HG02610 (cell line): ENCODE measurements around the gene CLDN14.
A peak's percentile ranks its signal among the peaks of the same experiment; 100 is the strongest.

Source experiments
- ATAC-seq: cut with Tn5 transposase; IDR thresholded peaks from one replicate; pipeline ENCODE4 v1.9.1; 2021; ENCODE audit warnings: mild to moderate bottlenecking, moderate library complexity; ENCODE audit not compliant: unreplicated experiment

Gene CLDN14, protein sequence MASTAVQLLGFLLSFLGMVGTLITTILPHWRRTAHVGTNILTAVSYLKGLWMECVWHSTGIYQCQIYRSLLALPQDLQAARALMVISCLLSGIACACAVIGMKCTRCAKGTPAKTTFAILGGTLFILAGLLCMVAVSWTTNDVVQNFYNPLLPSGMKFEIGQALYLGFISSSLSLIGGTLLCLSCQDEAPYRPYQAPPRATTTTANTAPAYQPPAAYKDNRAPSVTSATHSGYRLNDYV

GRCh38 chr21:36479415-36480402 lies at the start of gene CLDN14:
Gene CLDN14, minus strand, starts transcription at chr21:36480122. Its CDS starts 18,427 bp downstream, at chr21:36461695.
- ATAC-seq = no peak

DNA sequence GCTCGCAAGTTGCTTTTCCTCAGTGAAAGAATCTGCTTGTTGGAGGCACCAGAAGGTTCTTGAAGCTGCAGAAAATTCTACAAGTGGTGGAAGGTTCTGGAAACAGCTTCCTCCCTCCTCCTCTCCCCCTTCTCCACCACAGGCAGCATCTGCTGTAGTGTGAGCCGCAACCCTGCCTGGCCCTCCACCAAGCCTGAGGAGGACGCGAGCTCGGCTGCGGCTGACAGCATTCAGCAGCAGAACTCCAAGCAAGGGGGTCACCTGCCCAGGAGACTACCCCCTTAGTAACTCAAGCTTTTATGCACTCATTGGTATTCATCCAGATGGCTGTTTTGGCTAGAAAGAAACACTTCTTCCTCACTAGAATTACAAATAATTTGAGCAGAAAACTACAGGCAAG lies 48.8 kb upstream of the CLDN14 start:
- no peak for ATAC-seq

GRCh38 chr21:36527317-36527716 lies 47.4 kb upstream of the CLDN14 start:
- ATAC-seq = no peak

GRCh38 chr21:36526104-36526503 lies 46.2 kb upstream of the CLDN14 start:
- no peak for ATAC-seq

- no peak for ATAC-seq
Observed at GRCh38 chr21:36524477-36524876, 44.6 kb upstream of the CLDN14 start.

GRCh38 chr21:36522219-36522808 lies 42.4 kb upstream of the CLDN14 start:
- ATAC-seq = no peak

DNA sequence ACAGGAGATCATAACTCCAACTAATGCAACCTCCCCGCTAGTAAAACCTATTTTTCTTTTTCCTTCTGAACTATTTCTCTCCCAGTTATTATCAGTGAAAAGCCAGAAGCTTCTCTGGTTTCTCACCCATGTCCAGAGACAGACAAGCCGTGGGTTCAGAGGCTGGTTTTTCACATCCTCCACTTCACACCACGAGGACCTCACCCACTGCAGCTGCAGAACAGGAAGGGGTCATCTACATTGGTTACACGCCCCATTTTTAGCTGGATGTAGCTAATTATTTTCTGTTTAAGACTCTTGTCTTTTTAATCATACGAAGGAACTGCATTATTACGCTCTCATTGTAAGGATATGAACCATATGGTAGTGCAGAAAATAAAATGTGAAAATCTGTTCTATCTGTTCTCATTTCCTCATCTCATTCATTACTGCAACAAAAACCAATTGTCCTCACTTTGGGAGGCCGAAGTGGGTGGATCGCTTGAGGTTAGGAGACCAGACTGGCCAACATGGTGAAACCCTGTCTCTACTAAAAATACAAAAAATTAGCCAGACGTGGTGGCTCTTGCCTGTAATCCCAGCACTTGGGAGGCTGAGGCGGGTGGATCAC lies 39.1 kb upstream of the CLDN14 start:
- no peak for ATAC-seq

GRCh38 chr21:36517366-36518075 lies 37.6 kb upstream of the CLDN14 start:
- no peak for ATAC-seq

GRCh38 chr21:36516281-36516680 lies 36.4 kb upstream of the CLDN14 start:
- no peak for ATAC-seq

DNA sequence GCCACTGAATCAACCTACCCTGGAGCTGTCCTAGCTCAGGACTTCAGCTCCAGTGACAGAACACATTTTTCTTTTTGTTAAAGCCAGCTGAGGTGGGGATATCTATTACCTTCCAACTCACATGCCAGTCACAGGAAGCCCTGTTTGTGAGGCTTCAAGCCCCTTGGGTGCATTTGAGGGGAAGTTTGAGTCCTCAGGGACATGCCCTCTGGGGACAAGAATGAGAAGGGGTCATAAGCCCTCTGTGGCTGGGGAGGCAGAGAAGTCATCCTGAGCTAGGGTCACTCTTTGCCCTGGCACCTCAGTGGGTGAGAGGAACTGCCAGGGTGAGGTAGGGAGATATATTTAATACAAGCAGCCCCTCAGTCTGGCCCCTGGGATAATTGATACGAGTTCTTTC lies 33.5 kb upstream of the CLDN14 start:
- peak; percentile 55 for ATAC-seq

GRCh38 chr21:36512971-36513370 lies 33.0 kb upstream of the CLDN14 start:
- no peak for ATAC-seq

DNA sequence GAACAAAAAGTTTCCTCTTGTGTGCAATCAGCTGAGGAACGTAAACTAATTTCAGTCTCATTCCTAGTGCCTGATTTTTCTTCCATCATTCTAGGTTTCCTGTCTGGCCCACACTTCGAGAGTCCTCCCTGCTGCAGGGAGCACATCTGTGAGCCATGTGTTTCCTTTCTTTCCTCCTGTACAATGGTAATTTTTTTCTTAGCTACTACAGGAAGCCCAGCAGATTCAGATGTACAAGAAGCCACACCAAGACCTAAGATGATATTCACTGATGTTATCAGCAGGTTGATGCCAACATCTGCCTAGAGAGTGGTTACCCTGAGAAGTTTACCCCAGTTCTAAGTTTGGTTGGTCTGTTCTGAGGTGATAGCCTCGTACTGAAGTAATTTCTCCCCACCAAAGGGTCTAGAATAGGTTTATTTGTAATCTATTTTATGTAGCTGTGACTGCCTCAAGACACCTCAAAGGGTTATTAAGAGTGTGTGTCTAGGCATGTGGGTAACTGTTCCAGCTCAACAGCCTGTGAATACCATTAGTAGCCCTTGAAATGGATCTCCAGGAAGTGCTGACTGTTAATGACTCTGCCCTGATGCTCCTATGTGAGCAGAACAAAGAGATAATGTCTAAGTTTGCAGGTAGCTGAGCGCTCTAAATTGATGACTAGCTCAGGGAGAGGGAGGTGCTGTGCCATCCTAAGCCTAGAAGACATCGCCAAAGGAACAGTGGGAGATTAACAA lies 31.7 kb upstream of the CLDN14 start:
- no peak for ATAC-seq

- no peak for ATAC-seq
Observed at GRCh38 chr21:36510911-36511310, 31.0 kb upstream of the CLDN14 start.

DNA sequence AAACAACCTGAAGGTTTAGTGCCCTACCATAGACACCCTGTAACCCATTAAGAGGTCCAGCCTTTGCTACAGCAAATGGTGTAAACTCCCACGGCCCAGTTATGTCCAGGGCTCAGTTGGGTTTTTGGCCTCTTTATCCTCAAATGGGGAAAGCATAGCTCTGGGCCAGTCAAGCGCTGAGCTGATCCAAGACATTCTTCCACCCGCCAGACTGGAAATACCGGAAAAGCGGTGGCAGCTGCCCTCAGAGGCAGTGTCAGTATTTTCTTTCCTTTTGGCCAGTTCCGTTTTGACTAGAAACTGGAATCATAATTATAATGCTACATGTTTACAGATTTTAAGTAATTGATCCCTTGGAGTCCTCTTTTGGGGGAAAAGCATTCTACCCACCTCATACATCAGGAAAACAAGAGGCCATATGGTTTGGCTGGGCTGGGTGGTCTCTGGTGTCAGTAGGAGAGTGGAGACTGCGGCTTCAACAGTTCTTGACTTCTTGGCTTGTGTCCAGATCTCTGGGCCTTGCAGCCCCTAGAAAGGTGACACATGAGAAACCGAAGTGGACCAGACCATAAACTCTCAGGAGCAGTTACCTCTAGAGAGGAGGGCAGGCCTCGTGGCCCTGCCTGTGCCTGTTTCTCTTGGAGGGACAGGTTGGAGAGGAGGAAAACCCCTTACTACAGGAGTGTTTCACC lies 30.2 kb upstream of the CLDN14 start:
- no peak for ATAC-seq

DNA sequence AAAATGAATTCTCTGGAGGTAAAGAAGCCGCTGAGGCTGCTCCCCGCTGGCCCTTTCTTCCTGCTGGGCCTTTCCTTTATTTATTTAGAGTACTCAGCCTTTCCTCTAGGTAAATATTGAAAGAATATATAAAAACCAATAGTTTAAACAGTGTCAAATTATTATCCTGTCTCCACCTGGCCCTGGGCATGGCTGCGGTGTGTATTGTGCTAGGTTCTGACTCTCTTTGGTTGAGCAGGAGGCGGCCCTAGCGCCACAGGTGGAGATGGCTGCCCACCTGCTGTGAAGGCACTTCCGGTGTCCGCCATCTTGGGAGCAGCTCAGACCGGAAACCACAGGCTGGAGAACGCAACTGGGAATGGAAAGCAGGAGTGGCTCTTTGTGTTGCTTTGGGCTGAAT lies 29.0 kb upstream of the CLDN14 start:
- ATAC-seq = no peak

GRCh38 chr21:36507397-36508018 lies 27.6 kb upstream of the CLDN14 start:
- ATAC-seq = no peak

DNA sequence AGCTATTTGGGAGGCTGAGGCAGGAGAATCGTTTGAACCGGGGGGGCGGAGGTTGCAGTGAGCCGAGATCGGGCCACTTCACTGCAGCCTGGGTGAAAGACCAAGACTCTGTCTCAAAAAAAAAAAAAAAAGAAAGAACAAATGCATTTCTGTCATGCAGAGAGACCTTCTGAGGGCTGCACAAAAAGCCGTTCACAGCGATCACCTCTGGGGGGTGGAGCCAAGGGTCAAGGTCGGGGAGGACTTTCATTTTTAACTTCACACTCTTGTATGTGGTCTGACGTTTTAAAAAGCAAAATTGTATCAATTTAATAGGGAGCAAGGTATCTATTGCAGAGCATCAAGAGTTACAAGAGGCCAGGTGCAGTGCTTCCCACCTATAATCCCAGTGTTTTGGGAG lies 26.6 kb upstream of the CLDN14 start:
- no peak for ATAC-seq

GRCh38 chr21:36504067-36505058 lies 24.4 kb upstream of the CLDN14 start:
- no peak for ATAC-seq
